Fibroblast of skin of left quadriceps (primary cell): ENCODE data around the gene HYAL1.
"Not testable (repeated sequence)": the region's sequence is repeated elsewhere in the genome, so short reads cannot be mapped to it uniquely, and the experiment has no call there.

Experiments
- DNase-seq, 2 experiments: peaks; one replicate each; pipeline ENCODE4 v3.0.0-alpha.2; 2013; ENCODE audit warnings: low read depth in 2 of 2

HYAL1 gene

DNA sequence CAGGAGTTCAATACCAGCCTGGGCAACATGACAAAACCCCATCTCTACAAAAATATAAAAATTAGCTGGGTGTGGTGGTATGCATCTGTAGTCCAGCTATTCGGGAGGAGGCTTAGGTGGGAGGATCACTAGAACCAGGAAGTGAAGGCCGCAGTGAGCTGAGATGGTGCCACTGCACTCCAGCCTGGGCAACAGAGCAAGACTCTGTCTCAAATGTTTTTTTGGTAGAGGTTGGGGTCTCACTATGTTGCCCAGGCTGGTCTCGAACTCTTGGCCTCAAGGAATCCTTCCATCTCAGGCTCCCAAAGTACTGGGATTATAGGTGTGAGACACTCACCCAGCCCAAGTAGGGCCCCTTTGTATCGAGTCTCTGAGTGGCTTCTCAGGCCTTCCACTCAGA, 9.3 kb downstream of the HYAL1 start:
- no peak for DNase-seq

- DNase-seq = no peak
Observed at GRCh38 chr3:50293079-50293801, 10.1 kb downstream of the HYAL1 start.

DNA sequence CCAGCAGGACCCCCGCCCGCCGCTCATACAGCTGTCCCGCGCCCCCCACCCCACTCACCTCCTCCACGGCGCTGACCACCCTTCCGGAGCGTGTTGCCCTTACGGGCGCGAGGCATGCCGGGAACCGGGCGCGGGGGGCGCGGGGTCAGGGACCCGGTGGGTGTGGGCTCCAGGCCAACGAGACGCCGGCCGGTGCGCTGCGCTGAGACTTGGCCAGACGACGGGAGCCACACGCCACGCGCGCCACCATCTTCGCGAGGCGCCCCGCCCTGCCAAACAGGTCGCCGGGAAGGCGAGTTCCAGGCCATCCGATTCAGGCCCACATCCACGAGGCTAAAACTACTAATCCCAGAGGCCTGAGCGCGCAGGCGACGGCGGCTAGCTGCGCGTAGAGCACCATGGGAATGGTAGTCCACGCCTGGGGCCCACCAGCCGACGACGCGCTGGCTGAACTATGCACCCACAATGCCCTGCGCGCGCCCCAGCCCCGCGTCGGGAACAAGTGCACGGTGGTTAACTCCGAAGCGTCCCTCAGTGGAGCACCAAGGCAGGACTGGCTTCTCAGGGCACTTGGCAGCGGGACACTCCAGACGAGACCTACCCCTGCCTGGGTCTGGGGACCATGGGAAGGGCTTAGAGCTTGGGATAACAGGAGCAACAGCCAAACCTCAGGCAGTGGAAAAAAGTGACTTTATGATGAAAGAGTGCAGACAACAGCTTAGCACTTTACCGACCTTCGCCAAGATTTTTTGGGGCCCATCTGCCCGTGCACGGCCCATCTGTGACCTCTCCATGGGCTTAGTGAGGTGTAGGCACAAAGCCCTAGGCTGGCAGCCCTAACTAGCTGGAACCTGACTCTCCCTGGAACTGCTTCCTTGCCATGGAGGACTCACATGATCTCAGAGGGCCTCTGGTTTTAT, 11.0 kb downstream of the HYAL1 start, which contains the start of gene IFRD2:
Gene IFRD2, minus strand, starts transcription at position 271 of the 920 bp plus-strand sequence. Its CDS starts 155 bp downstream, at position 116.
- peak; percentile 91 to 93 for DNase-seq

- DNase-seq = no peak
Observed at GRCh38 chr3:50290161-50290641, 13.2 kb downstream of the HYAL1 start.

DNA sequence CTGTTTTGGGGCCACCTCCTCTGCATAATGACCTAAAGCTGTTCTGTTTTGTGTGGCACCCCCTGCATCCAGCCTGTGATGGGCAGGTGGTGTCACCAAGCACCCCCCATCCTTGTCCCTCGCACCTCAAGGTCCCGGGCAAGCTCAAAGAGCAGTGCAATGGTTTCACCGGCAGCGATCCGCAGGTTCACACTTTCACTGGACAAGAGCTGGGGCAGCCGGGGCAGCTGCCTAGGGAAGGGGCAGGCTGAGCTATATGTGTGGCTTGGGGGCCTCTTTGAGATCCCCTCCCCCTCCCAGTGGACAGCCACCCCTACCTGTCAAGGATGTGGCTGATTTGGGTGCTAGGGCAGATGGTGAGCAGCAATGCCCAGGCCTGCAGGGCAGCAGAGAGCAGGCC, 14.2 kb downstream of the HYAL1 start:
- DNase-seq = no peak

GRCh38 chr3:50288387-50289007, 14.9 kb downstream of the HYAL1 start:
- DNase-seq = no peak

- no peak for DNase-seq
Observed at GRCh38 chr3:50287262-50287661, 16.1 kb downstream of the HYAL1 start.

GRCh38 chr3:50286322-50287227, 16.8 kb downstream of the HYAL1 start:
- DNase-seq = no peak

GRCh38 chr3:50284121-50284520, 19.3 kb downstream of the HYAL1 start:
- not testable (repeated sequence) for DNase-seq

DNA sequence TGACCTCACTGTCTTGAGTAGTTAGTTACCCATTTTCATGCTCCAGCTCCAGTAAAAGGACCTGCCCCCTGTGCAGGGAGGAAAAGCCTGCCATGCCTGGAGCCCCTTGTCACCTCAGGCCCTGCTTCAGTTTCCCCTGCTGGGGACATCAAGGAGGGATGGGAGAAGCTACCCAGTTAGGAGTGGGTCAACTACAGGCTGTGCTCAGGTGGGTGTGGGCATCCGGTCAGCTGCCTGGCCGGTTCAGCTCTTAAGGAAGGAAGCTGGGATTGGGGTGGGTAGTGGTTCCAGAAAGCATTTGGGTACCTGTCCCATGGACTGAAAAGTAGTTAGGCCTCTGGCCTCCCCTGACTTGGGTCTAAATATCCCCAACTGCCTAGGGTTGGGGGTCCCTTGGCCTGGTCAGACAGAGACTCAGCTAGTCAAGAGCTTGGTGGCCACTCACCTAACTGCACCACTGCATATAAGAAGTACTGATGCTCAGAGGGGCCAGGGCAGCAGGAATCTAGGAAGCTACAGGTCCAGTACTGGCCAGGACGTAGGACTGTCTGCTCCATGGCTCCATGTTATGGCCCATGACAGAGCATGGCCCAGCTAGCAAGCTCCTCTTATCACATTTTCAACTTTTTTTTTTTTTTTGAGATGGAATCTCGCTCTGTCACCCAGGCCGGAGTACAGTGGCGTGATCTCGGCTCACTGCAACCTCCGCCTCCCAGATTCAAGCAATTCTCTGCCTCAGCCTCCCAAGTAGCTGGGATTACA, 23.9 kb downstream of the HYAL1 start:
- no peak for DNase-seq

GRCh38 chr3:50278880-50279224, 24.5 kb downstream of the HYAL1 start, which contains the start of gene LSMEM2:
LSMEM2 (plus strand) TSS chr3:50279087; CDS start chr3:50279114, 27 bp downstream.
- DNase-seq = no peak

DNA sequence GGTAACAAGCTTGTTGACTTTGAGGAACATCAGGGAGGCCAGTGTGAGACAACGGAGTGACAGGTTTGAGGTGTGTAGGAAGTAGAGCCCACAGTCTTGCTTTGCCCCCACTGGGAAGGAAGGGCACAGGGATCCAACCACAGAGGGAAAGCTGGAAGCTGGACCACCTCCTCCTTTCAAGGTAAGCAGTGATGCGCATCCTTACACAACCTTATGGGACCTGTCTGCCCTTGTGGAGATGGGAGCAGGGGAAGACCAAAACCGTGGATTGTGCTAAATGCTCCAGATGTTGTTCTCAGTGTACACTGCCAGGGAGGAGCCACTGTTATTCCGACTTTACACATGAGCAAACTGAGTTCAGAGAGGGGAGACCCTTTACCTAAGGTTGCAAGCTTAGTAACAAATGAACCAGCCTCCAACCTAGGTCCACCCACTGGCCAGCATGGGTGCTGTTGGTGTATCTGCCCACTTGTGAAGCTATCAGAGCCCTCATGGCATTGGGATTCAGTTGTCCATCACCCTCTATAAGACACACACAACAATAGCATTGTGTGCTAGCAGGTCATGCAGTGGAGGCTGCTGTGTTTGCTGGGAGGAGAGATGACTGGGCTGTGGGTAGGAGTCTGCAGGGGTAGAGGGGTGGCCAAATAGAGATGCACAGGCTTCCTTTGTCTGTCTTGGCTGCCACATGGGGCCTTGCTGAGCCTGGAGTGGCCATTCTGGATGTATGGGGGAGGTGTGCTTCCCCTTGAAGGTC, 25.1 kb downstream of the HYAL1 start:
- no peak for DNase-seq

DNA sequence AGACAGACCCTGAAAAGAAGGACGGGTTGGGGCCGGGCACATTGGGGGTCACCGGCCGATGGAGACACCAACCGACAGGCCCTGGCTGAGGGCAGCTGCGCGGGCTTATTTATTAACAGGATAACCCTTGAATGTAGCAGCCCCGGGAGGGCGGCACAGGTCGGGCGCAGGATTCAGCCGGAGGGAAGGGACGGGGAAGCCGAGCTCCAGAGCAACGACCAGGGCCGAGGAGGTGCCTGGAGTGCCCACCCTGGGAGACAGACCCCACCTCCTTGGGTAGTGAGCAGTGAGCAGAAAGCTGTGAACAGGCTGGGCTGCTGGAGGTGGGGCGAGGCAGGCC, 26.6 kb downstream of the HYAL1 start:
- DNase-seq = no peak

- DNase-seq = no peak
Observed at GRCh38 chr3:50275996-50276761, 27.2 kb downstream of the HYAL1 start.

GRCh38 chr3:50275141-50275995, 28.0 kb downstream of the HYAL1 start:
- DNase-seq = no peak

- DNase-seq = no peak
Observed at GRCh38 chr3:50274371-50275104, 28.8 kb downstream of the HYAL1 start.

- no peak for DNase-seq
Observed at GRCh38 chr3:50273689-50274065, 29.7 kb downstream of the HYAL1 start.
